ENCODE data around the gene TRAM2. TPM values are rescaled to one million over a fixed set of nuclear protein-coding genes. Genes with fewer than 3 reads are reported as not detected.

Gene TRAM2
- total RNA-seq, 1 experiment from 2014 or later, result 21.3 TPM

GRCh38 chr6:52553158-52553557 lies 23.7 kb downstream of the TRAM2 start:
- CTCF ChIA-PET, result no interaction called here
- peaks cover 28% of the 10 kb centered on the region for H3K79me2 ChIP-seq (ENCODE audit: insufficient read depth, low read length)

GRCh38 chr6:52552278-52552643 lies 24.6 kb downstream of the TRAM2 start:
- ChIA-PET POLR2A (no interaction called here), CTCF (no interaction called here), RAD21 (ENCODE audit: low non-redundant PET in 1 of 2, low total read pairs in 2 of 2, uncharacterized antibody in 2 of 2, unreplicated experiment in 2 of 2) (no interaction called here)
- no peaks in the 10 kb centered on the region for H3K36me3 ChIP-seq (ENCODE audit: control insufficient read depth in 1 of 2, insufficient read depth in 2 of 2, low read length in 2 of 2)
- no peaks in the 10 kb centered on the region for H3K27me3 ChIP-seq (ENCODE audit: insufficient read depth, low read length)
- DNase-seq (ENCODE audit: low read depth, low spot score), result no peak
- H3K9me2 ChIP-seq (ENCODE audit: insufficient read depth), result no peaks in the 10 kb centered on the region
- H3K9ac ChIP-seq (ENCODE audit: low read length), result no peak overlapping the region
- ATAC-seq, result no peak
- H3K4me3 ChIP-seq (replicated peaks in 1 of 2; ENCODE audit: low read depth in 1 of 2, low read length in 2 of 2), result no peak overlapping the region
- peaks cover 14 to 25% of the 10 kb centered on the region in 2 experiments; a peak in 3 of 4 replicates for H3K4me1 ChIP-seq (ENCODE audit: control insufficient read depth in 1 of 2, insufficient read depth in 2 of 2, low read length in 2 of 2)
- H2AFZ ChIP-seq (ENCODE audit: low read depth, low read length, poor library complexity, severe bottlenecking), result no peak overlapping the region
- H3K27ac ChIP-seq (ENCODE audit: low read depth, low read length), result no peak overlapping the region
- H4K20me1 ChIP-seq (ENCODE audit: insufficient read depth), result no peaks in the 10 kb centered on the region
- H3K79me2 ChIP-seq (ENCODE audit: insufficient read depth, low read length), result peaks cover 31% of the 10 kb centered on the region
- no TSS peak for BruUV-seq (replicated peaks)
- intact Hi-C loops (cut with micrococcal nuclease), result no loop called here
- TF ChIP-seq MAX (IDR thresholded peaks at IDR 0.05) (no peak), CEBPB (IDR thresholded peaks at IDR 0.05; ENCODE audit: low read depth) (no peak), FOSL1 (IDR thresholded peaks at IDR 0.05; ENCODE audit: low read depth) (no peak), SRF (IDR thresholded peaks at IDR 0.05; ENCODE audit: low read depth) (no peak), EZH2 (IDR thresholded peaks at IDR 0.05) (no peak), REST (IDR thresholded peaks at IDR 0.05; ENCODE audit: low read depth) (no peak)
- H3K9me3 ChIP-seq (ENCODE audit: control insufficient read depth in 1 of 2, insufficient read depth in 1 of 2, low read depth in 1 of 2, low read length in 2 of 2), result no peaks in the 10 kb centered on the region
- H3K4me2 ChIP-seq (ENCODE audit: low read length), result no peak overlapping the region

More at GRCh38 chr6:52553158-52553557, 23.7 kb downstream of the TRAM2 start:
- RAD21 ChIA-PET (ENCODE audit: low non-redundant PET in 1 of 2, low total read pairs in 2 of 2, uncharacterized antibody in 2 of 2, unreplicated experiment in 2 of 2), result no interaction called here
- intact Hi-C loops (cut with micrococcal nuclease), result no loop called here
- H3K27ac ChIP-seq (ENCODE audit: low read depth, low read length), result no peak overlapping the region
- POLR2A ChIA-PET, result no interaction called here
- H3K27me3 ChIP-seq (ENCODE audit: insufficient read depth, low read length), result no peaks in the 10 kb centered on the region
- H2AFZ ChIP-seq (ENCODE audit: low read depth, low read length, poor library complexity, severe bottlenecking), result no peak overlapping the region
- BruUV-seq (replicated peaks), result no TSS peak
- TF ChIP-seq ZNF274 (IDR thresholded peaks at IDR 0.05; ENCODE audit: low read depth, low read length) (no peak), YY1 (IDR thresholded peaks at IDR 0.05; ENCODE audit: extremely low read depth, insufficient replicate concordance, low read depth, low read length) (no peak), CBX3 (IDR thresholded peaks at IDR 0.05; ENCODE audit: low read depth) (no peak), ELF1 (IDR thresholded peaks at IDR 0.05; ENCODE audit: borderline replicate concordance, low read depth) (no peak), TCF7L2 (IDR thresholded peaks at IDR 0.05; ENCODE audit: borderline replicate concordance, extremely low read depth, insufficient read depth, insufficient read length) (no peak), ATF3 (IDR thresholded peaks at IDR 0.05) (no peak), SRF (IDR thresholded peaks at IDR 0.05; ENCODE audit: low read depth) (no peak), SP1 (IDR thresholded peaks at IDR 0.05; ENCODE audit: low read depth) (no peak), EGR1 (IDR thresholded peaks at IDR 0.05; ENCODE audit: low read depth) (no peak), MAX (IDR thresholded peaks at IDR 0.05) (no peak)
- peaks cover 14 to 25% of the 10 kb centered on the region in 2 experiments; a peak in 3 of 4 replicates for H3K4me1 ChIP-seq (ENCODE audit: control insufficient read depth in 1 of 2, insufficient read depth in 2 of 2, low read length in 2 of 2)
- no peaks in the 10 kb centered on the region for H3K9me3 ChIP-seq (ENCODE audit: control insufficient read depth in 1 of 2, insufficient read depth in 1 of 2, low read depth in 1 of 2, low read length in 2 of 2)
- DNase-seq (ENCODE audit: low read depth, low spot score), result no peak
- H3K9ac ChIP-seq (ENCODE audit: low read length), result no peak overlapping the region
- no peaks in the 10 kb centered on the region for H4K20me1 ChIP-seq (ENCODE audit: insufficient read depth)
- no peak for ATAC-seq
- H3K36me3 ChIP-seq (ENCODE audit: control insufficient read depth in 1 of 2, insufficient read depth in 2 of 2, low read length in 2 of 2), result no peaks in the 10 kb centered on the region
- H3K9me2 ChIP-seq (ENCODE audit: insufficient read depth), result no peaks in the 10 kb centered on the region
- H3K4me2 ChIP-seq (ENCODE audit: low read length), result no peak overlapping the region
- no peak overlapping the region for H3K4me3 ChIP-seq (replicated peaks in 1 of 2; ENCODE audit: low read depth in 1 of 2, low read length in 2 of 2)
